HepG2 (cell line): ENCODE results near the gene CHMP1A. TPM values are rescaled to one million over a fixed set of nuclear protein-coding genes. Genes with fewer than 3 reads are reported as not detected.

Source experiments
- CEBPG ChIP-seq: IDR thresholded peaks from 2 replicates; pipeline ENCODE4 v1.6.1; 2016
- FOXM1 ChIP-seq: sonication (generic); formaldehyde crosslinking; IDR thresholded peaks from 2 replicates; pipeline ENCODE4 v1.5.0; 2020; ENCODE audit warnings: missing genetic modification reagents
- HNF4G ChIP-seq, 2 experiments: sonication (generic) in 1 of 2; formaldehyde crosslinking in 1 of 2; IDR thresholded peaks; 2 replicates each; pipeline versions ENCODE4 v1.4.0 to v1.6.1; 2011 to 2020; ENCODE audit warnings: borderline replicate concordance in 2 of 2, low read depth in 2 of 2, mild to moderate bottlenecking in 2 of 2, low read length in 1 of 2, missing genetic modification reagents in 1 of 2, moderate library complexity in 1 of 2
- NAIF1 ChIP-seq: sonication (generic); formaldehyde crosslinking; IDR thresholded peaks from 2 replicates; pipeline ENCODE4 v1.5.0; 2020; ENCODE audit warnings: mild to moderate bottlenecking, missing genetic modification reagents, borderline replicate concordance
- NCOR1 ChIP-seq: fragments of 200-600 bp; sonication (generic); IDR thresholded peaks from 2 replicates; pipeline ENCODE4 v1.7.0; 2017; ENCODE audit warnings: antibody characterized with exemption, low read length, borderline replicate concordance
- NKX3-1 ChIP-seq: sonication (generic); formaldehyde crosslinking; IDR thresholded peaks from 2 replicates; pipeline ENCODE4 v1.5.0; 2020; ENCODE audit warnings: missing genetic modification reagents
- POGK ChIP-seq: sonication (generic); formaldehyde crosslinking; conservative IDR thresholded peaks from 2 replicates; pipeline ENCODE4 v1.8.0; 2022; ENCODE audit warnings: mild to moderate bottlenecking, moderate library complexity, missing genetic modification reagents
- RERE ChIP-seq: IDR thresholded peaks from 2 replicates; pipeline ENCODE4 v1.6.1; 2016; ENCODE audit warnings: low read depth, missing genetic modification reagents, missing compliant biosample characterization
- THAP8 ChIP-seq: sonication (generic); formaldehyde crosslinking; IDR thresholded peaks from 2 replicates; pipeline ENCODE4 v1.5.1; 2020; ENCODE audit warnings: missing genetic modification reagents, mild to moderate bottlenecking, borderline replicate concordance
- ZBTB7B ChIP-seq: sonication (generic); formaldehyde crosslinking; IDR thresholded peaks from 2 replicates; pipeline ENCODE4 v1.4.0; 2020; ENCODE audit warnings: missing genetic modification reagents
- ZNF260 ChIP-seq: sonication (generic); formaldehyde crosslinking; IDR thresholded peaks from 2 replicates; pipeline ENCODE4 v1.4.0; 2020; ENCODE audit warnings: missing genetic modification reagents, low read depth, mild to moderate bottlenecking, borderline replicate concordance
- ZNF280B ChIP-seq: sonication (generic); formaldehyde crosslinking; IDR thresholded peaks from 2 replicates; pipeline ENCODE4 v1.5.0; 2020; ENCODE audit warnings: missing genetic modification reagents, mild to moderate bottlenecking, borderline replicate concordance
- ZNF782 ChIP-seq: sonication (generic); formaldehyde crosslinking; IDR thresholded peaks from 2 replicates; pipeline ENCODE4 v1.4.0; 2020; ENCODE audit warnings: missing genetic modification reagents, mild to moderate bottlenecking, borderline replicate concordance
- ZNF891 ChIP-seq: sonication (generic); formaldehyde crosslinking; IDR thresholded peaks from 2 replicates; pipeline ENCODE4 v1.5.0; 2020; ENCODE audit warnings: mild to moderate bottlenecking, missing genetic modification reagents
- polyA plus RNA-seq, 8 experiments: library from polyadenylated mRNA; depleted of rRNA in 3 of 8; stranded (reverse) in 7 of 8; unstranded in 1 of 8; fragments of >200 nt; fragmentation: Illumina TruSeq in 4 of 8; extraction: Trizol in 4 of 8; gene quantifications; 2 replicates each; pipeline versions ENCODE4 v1.2.1 to v1.2.3, GENCODE V29; 2011 to 2016; ENCODE audit warnings: low read depth in 4 of 8, missing spikeins in 1 of 8, mixed read lengths in 1 of 8; ENCODE audit not compliant: insufficient read depth in 1 of 8
- total RNA-seq, 5 experiments: library from RNA; depleted of rRNA; stranded (reverse); fragments of >200 nt; fragmentation: Illumina TruSeq; extraction: Trizol; gene quantifications; 2 replicates each; pipeline ENCODE4 v1.2.3, GENCODE V29; 2016; ENCODE audit warnings: low read depth in 1 of 5

CHMP1A gene
- total and polyA plus RNA-seq, 2 of the 13 experiments (the other 11 are each of a cell fraction or from before 2014, with no cell fraction given) = 69.4 to 73.3 TPM

- TF ChIP-seq HNF4G (IDR thresholded peaks at IDR 0.05; ENCODE audit: borderline replicate concordance, low read depth, low read length) (peak; percentile 99), HNF4G (CRISPR knock-in tag; IDR thresholded peaks at IDR 0.05; ENCODE audit: borderline replicate concordance, low read depth) (peak; percentile 96; the same call in 1 of the 2 replicates), FOXM1 (CRISPR knock-in tag) (peak; percentile 87), POGK (CRISPR knock-in tag) (peak; percentile 91), THAP8 (CRISPR knock-in tag) (peak; percentile 93; the same call in 1 of the 2 replicates), ZNF782 (CRISPR knock-in tag) (peak; percentile 92; the same call in 1 of the 2 replicates), RERE (CRISPR knock-in tag) (peak; percentile 89), NAIF1 (CRISPR knock-in tag) (peak; percentile 97), ZNF891 (CRISPR knock-in tag) (peak; percentile 96), NCOR1 (peak; percentile 95), ZBTB7B (CRISPR knock-in tag) (peak; percentile 91), NKX3-1 (CRISPR knock-in tag) (peak; percentile 99), ZNF260 (CRISPR knock-in tag) (no peak), CEBPG (CRISPR knock-in tag) (peak; percentile 67), ZNF280B (CRISPR knock-in tag) (peak; percentile 99)
Measured at GRCh38 chr16:89687092-89687940, 29.8 kb upstream of the CHMP1A start (continued).
